ENCODE measurements around the gene FCHSD2. TPM values are rescaled to one million over a fixed set of nuclear protein-coding genes. Genes with fewer than 3 reads are reported as not detected.

FCHSD2 gene
- total RNA-seq, 2 experiments from 2014 or later = 40.8 to 41.7 TPM

GRCh38 chr11:73168925-73169579 is 26.9 kb upstream of the FCHSD2 start:
- Mint-ChIP-seq H3K9me3 (no peaks in the 10 kb centered on the region), H3K27ac (no peak overlapping the region), H3K4me3 (no peak overlapping the region), H3K36me3 (ENCODE audit: low read depth) (no peaks in the 10 kb centered on the region), H3K4me1 (peaks cover 2% of the 10 kb centered on the region), H3K27me3 (peaks cover 15% of the 10 kb centered on the region)
- DNase-seq = no peak
- ChIA-PET POLR2A (no interaction called here), CTCF (interaction anchor here (1.0 kb wide), 1 partner anchor 9 kb away, joined by 5 read pairs; no protein-coding TSS in a partner anchor)

DNA sequence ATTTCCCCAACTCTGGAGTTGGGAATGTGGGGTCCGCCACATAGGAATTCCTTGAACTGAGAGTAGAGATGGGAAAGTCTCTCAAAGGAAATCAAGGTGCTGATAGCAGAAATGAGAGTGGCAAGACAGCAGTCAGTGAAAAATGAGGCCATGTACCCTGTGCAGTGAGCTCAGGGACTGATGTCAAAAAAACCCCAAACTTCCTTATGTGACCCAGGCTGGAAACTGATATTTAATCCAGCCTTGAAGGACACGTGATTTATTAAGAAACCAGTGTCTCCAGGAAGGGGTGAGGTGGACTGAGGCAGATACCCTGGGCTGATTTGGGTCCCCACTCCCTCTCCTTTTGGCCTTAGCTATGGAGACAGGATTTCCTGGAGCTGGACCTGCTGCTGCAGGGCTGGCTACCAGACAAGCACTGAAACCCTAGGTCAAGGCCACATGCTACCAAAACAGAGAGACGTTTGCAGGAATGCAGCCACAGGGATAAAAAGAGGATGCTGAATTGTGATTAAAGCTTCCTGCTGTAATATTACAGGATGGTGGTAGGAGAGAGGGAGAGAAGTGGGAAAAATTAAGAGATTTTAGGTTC is 25.3 kb upstream of the FCHSD2 start:
- Mint-ChIP-seq H3K27me3 (peaks cover 15% of the 10 kb centered on the region), H3K4me3 (no peak overlapping the region), H3K9me3 (no peaks in the 10 kb centered on the region), H3K4me1 (peaks cover 2% of the 10 kb centered on the region), H3K36me3 (ENCODE audit: low read depth) (no peaks in the 10 kb centered on the region), H3K27ac (no peak overlapping the region)
- ChIA-PET CTCF (interaction anchor here (1.4 kb wide), 1 partner anchor 184 kb away, joined by 8 read pairs; no protein-coding TSS in a partner anchor), POLR2A (interaction anchor here (1.1 kb wide), 1 partner anchor 25 kb away, joined by 4 read pairs; no protein-coding TSS in a partner anchor)
- no peak for DNase-seq

GRCh38 chr11:73164803-73165540 is 22.9 kb upstream of the FCHSD2 start:
- Mint-ChIP-seq H3K9me3 (no peaks in the 10 kb centered on the region), H3K27ac (no peak overlapping the region), H3K36me3 (ENCODE audit: low read depth) (no peaks in the 10 kb centered on the region), H3K27me3 (peaks cover 19% of the 10 kb centered on the region), H3K4me3 (no peak overlapping the region), H3K4me1 (no peaks in the 10 kb centered on the region)
- POLR2A ChIA-PET = interaction anchor here (1.2 to 1.3 kb wide), 2 partner anchors 12 to 443 kb away, joined by 4 read pairs; no protein-coding TSS in a partner anchor
- no peak for DNase-seq
- CTCF ChIA-PET = interaction anchor here (1.2 to 1.7 kb wide), 2 partner anchors 13 to 21 kb away, joined by 3 to 6 read pairs; no protein-coding TSS in a partner anchor

DNA sequence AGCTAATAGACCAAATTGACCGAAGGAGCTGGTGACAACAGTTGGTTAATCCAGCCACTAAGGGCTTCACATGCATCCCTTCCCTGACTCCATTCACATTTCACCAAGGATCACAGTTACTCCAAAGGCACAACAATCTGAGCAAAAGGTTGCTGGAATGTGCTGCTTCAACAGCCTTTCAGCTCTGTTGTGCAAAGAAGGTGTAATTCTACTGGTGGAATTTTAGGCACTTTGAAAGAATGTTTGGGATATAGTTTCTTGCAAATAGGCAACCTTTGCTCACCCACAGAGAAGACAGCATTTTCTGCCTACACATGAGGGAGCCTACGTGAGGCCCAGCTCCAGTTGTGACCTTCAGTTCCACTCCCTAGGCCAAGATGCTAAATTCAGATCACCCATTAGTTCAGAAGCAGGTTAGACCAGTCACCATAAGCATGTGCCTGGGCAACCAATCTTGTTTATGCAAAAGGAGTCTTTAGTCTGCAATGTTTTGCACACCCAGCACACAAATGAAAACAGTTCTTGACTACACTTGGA is 21.6 kb upstream of the FCHSD2 start:
- Mint-ChIP-seq H3K4me3 (no peak overlapping the region), H3K27me3 (peaks cover 17% of the 10 kb centered on the region), H3K36me3 (ENCODE audit: low read depth) (no peaks in the 10 kb centered on the region), H3K4me1 (no peaks in the 10 kb centered on the region), H3K27ac (no peak overlapping the region), H3K9me3 (no peaks in the 10 kb centered on the region)
- CTCF ChIA-PET = interaction anchor here (1.4 to 1.7 kb wide), 2 partner anchors 14 to 21 kb away, joined by 4 to 6 read pairs; no protein-coding TSS in a partner anchor
- no peak for DNase-seq
- POLR2A ChIA-PET = interaction anchor here (0.6 to 1.2 kb wide), 2 partner anchors 10 to 13 kb away, joined by 3 to 4 read pairs; no protein-coding TSS in a partner anchor

- ChIA-PET POLR2A (interaction anchor here (0.7 kb wide), 1 partner anchor 19 kb away, joined by 4 read pairs; no protein-coding TSS in a partner anchor), CTCF (interaction anchor here (0.7 to 1.4 kb wide), 2 partner anchors 16 to 20 kb away, joined by 3 to 4 read pairs; no protein-coding TSS in a partner anchor)
- H3K4me1 Mint-ChIP-seq = no peaks in the 10 kb centered on the region
Measured at GRCh38 chr11:73162196-73162740, 20.1 kb upstream of the FCHSD2 start.

GRCh38 chr11:73160005-73160760 is 18.1 kb upstream of the FCHSD2 start:
- H3K36me3 Mint-ChIP-seq (ENCODE audit: low read depth) = peaks cover 2% of the 10 kb centered on the region
- no peaks in the 10 kb centered on the region for H3K9me3 Mint-ChIP-seq
- H3K27ac Mint-ChIP-seq = no peak overlapping the region
- ChIA-PET POLR2A (interaction anchor here (0.9 kb wide), 1 partner anchor 17 kb away, joined by 3 read pairs; no protein-coding TSS in a partner anchor), CTCF (interaction anchor here (1.5 kb wide), 1 partner anchor 18 kb away, joined by 4 read pairs; no protein-coding TSS in a partner anchor)
- H3K27me3 Mint-ChIP-seq = peaks cover 8% of the 10 kb centered on the region
- H3K4me3 Mint-ChIP-seq = no peak overlapping the region
- H3K4me1 Mint-ChIP-seq = peaks cover 12% of the 10 kb centered on the region
- no peak for DNase-seq

More at GRCh38 chr11:73162196-73162740, 20.1 kb upstream of the FCHSD2 start:
- Mint-ChIP-seq H3K4me3 (no peak overlapping the region), H3K27ac (no peak overlapping the region), H3K9me3 (no peaks in the 10 kb centered on the region), H3K27me3 (peaks cover 15% of the 10 kb centered on the region), H3K36me3 (ENCODE audit: low read depth) (no peaks in the 10 kb centered on the region)
- DNase-seq = no peak

GRCh38 chr11:73159297-73159696 is 17.2 kb upstream of the FCHSD2 start:
- CTCF ChIA-PET = interaction anchor here (1.5 kb wide), 1 partner anchor 17 kb away, joined by 4 read pairs; no protein-coding TSS in a partner anchor
- POLR2A ChIA-PET = interaction anchor here (0.9 kb wide), 1 partner anchor 18 kb away, joined by 3 read pairs; no protein-coding TSS in a partner anchor
- peaks cover 2% of the 10 kb centered on the region for H3K36me3 Mint-ChIP-seq (ENCODE audit: low read depth)
- peaks cover 20% of the 10 kb centered on the region for H3K4me1 Mint-ChIP-seq
- H3K9me3 Mint-ChIP-seq = no peaks in the 10 kb centered on the region
- H3K27me3 Mint-ChIP-seq = peaks cover 4% of the 10 kb centered on the region
- DNase-seq = no peak
- no peak overlapping the region for H3K27ac Mint-ChIP-seq
- no peak overlapping the region for H3K4me3 Mint-ChIP-seq

DNA sequence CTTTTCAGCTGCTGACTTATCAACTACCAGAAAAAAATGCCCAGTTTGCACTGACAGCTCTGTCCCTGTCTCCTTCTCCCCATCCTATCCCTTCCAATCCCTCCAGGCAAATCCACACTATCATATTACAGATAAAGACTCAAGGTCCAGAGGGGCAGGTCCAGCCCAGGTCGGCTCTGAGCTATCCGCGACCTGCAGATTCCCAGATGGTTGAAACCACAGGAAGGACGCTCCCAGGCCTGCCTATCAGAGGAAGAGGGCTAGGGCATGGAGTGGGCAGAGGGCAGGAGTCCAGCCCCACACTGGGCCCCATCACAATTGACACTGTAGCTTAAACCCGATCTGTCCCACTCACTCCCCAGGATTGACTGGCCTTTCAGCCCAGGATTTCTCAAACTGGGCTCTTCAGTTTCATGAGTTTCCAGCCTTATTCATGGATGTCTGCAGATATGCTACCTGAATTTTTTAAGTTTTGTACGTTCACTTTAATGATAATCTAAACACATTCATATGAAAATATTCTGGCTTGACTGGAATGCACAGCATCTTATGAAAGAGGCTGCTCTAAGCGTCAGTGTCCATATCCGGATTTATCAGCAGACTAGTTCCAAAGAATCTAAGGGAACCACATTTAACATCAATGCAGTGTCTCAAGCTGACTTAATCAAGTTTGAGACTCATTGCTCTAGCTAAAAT is 16.4 kb upstream of the FCHSD2 start:
- Mint-ChIP-seq H3K27ac (no peak overlapping the region), H3K9me3 (no peaks in the 10 kb centered on the region), H3K27me3 (peaks cover 4% of the 10 kb centered on the region), H3K4me3 (no peak overlapping the region), H3K36me3 (ENCODE audit: low read depth) (peaks cover 2% of the 10 kb centered on the region), H3K4me1 (peaks cover 28% of the 10 kb centered on the region)
- ChIA-PET CTCF (interaction anchor here (1.6 to 2.6 kb wide), 3 partner anchors 12 to 20 kb away, joined by 5 to 13 read pairs (median 7); partner anchors contain the start of gene FCHSD2), POLR2A (interaction anchor here (3.1 kb wide), 1 partner anchor 16 kb away, joined by 15 read pairs; the partner anchor contains the start of gene FCHSD2)
- DNase-seq = no peak

GRCh38 chr11:73157101-73158010 is 15.2 kb upstream of the FCHSD2 start:
- Mint-ChIP-seq H3K4me1 (peaks cover 40% of the 10 kb centered on the region), H3K27ac (no peak overlapping the region), H3K4me3 (no peak overlapping the region), H3K36me3 (ENCODE audit: low read depth) (peaks cover 2% of the 10 kb centered on the region), H3K27me3 (peaks cover 4% of the 10 kb centered on the region), H3K9me3 (no peaks in the 10 kb centered on the region)
- no peak for DNase-seq
- ChIA-PET POLR2A (interaction anchor here (3.1 kb wide), 1 partner anchor 15 kb away, joined by 15 read pairs; the partner anchor contains the start of gene FCHSD2), CTCF (interaction anchor here (1.6 to 2.6 kb wide), 5 partner anchors 11 to 85 kb away, joined by 4 to 13 read pairs (median 6); partner anchors contain the start of gene FCHSD2)

GRCh38 chr11:73156686-73157085 is 14.6 kb upstream of the FCHSD2 start:
- no peak for DNase-seq
- Mint-ChIP-seq H3K27me3 (peaks cover 4% of the 10 kb centered on the region), H3K9me3 (no peaks in the 10 kb centered on the region), H3K27ac (no peak overlapping the region), H3K4me3 (no peak overlapping the region), H3K36me3 (ENCODE audit: low read depth) (peaks cover 2% of the 10 kb centered on the region), H3K4me1 (peaks cover 43% of the 10 kb centered on the region)
- CTCF ChIA-PET = interaction anchor here (1.6 to 6.2 kb wide), 5 partner anchors 11 to 86 kb away, joined by 4 to 58 read pairs (median 6); partner anchors contain the start of gene FCHSD2
- POLR2A ChIA-PET = interaction anchor here (3.1 kb wide), 1 partner anchor 14 kb away, joined by 15 read pairs; the partner anchor contains the start of gene FCHSD2
